Peyer's patch (tissue), 4 donors: ENCODE data around the gene PTGER4. TPM values are rescaled to one million over a fixed set of nuclear protein-coding genes. Genes with fewer than 3 reads are reported as not detected.
"Not testable (repeated sequence)": the region's sequence is repeated elsewhere in the genome, so short reads cannot be mapped to it uniquely, and the experiment has no call there.

Experiments
- DNase-seq, 3 donors: peaks; one replicate each; pipeline ENCODE4 v3.0.0-alpha.2; 2017 to 2019
- H3K27ac ChIP-seq, 4 donors: fragments of 200-600 bp; sonication (generic); one replicate each; pipeline ENCODE4 v1.5.1; 2016 to 2019
- H3K27me3 ChIP-seq, 2 donors: fragments of 200-600 bp; sonication (generic); one replicate each; pipeline ENCODE4 v1.5.1; 2019
- H3K36me3 ChIP-seq, 3 donors: fragments of 200-600 bp; sonication (generic); one replicate each; pipeline ENCODE4 v1.5.1; 2016 to 2019
- H3K4me1 ChIP-seq, 4 donors: fragments of 200-600 bp; sonication (generic); one replicate each; pipeline ENCODE4 v1.5.1; 2016 to 2019
- H3K4me3 ChIP-seq, 4 donors: fragments of 200-600 bp; sonication (generic); 1 replicate in 3 of 4; 2 replicates in 1 of 4; pipeline ENCODE4 v1.5.1; 2016 to 2019; ENCODE audit warnings: mild to moderate bottlenecking in 1 of 4
- H3K9me3 ChIP-seq, 4 donors: fragments of 200-600 bp; sonication (generic); one replicate each; pipeline ENCODE4 v1.5.1; 2016 to 2019; ENCODE audit warnings: mild to moderate bottlenecking in 1 of 4
- CTCF ChIP-seq, 6 experiments: fragments of 450-650 bp in 4 of 6; fragments of 200-600 bp in 2 of 6; sonication (generic) in 1 of 6; IDR thresholded peaks; one replicate each; pipeline ENCODE4 v1.5.1; 2017 to 2019; ENCODE audit warnings: antibody characterized with exemption in 6 of 6, mild to moderate bottlenecking in 3 of 6, moderate library complexity in 1 of 6
- POLR2A ChIP-seq, 2 donors: fragments of 450-650 bp; IDR thresholded peaks; one replicate each; pipeline ENCODE4 v1.5.1; 2017; ENCODE audit warnings: antibody characterized with exemption in 2 of 2, mild to moderate bottlenecking in 2 of 2, moderate library complexity in 2 of 2
- total RNA-seq, 4 donors: library from RNA; depleted of rRNA; stranded (reverse); fragments of >200 nt; gene quantifications; one replicate each; pipeline ENCODE4 v1.1.0, GENCODE V29; 2016

The PTGER4 gene
- total RNA-seq, 4 donors from 2014 or later = 47.9 to 134 (median 116) TPM

- Histone ChIP-seq H3K4me3 (no peak overlapping the region), H3K27ac (peak overlapping the region in 2 of 4 donors; percentile 22 to 47)
- DNase-seq = no peak
Observed at GRCh38 chr5:40653221-40654022, 26.3 kb upstream of the PTGER4 start.

GRCh38 chr5:40654377-40654991, 25.2 kb upstream of the PTGER4 start:
- TF ChIP-seq CTCF (IDR thresholded peaks at IDR 0.05) (no peak), POLR2A (IDR thresholded peaks at IDR 0.05) (no peak)
- Histone ChIP-seq H3K4me1 (peaks cover 0 to 8% (median 2%) of the 10 kb centered on the region in 4 donors), H3K27ac (peak overlapping the region in 2 of 4 donors; percentile 0 to 1), H3K4me3 (no peak overlapping the region), H3K9me3 (no peaks in the 10 kb centered on the region), H3K27me3 (no peaks in the 10 kb centered on the region), H3K36me3 (no peaks in the 10 kb centered on the region)
- no peak for DNase-seq

More at GRCh38 chr5:40653221-40654022, 26.3 kb upstream of the PTGER4 start:
- Histone ChIP-seq H3K4me1 (peaks cover 0 to 8% (median 2%) of the 10 kb centered on the region in 4 donors), H3K27me3 (no peaks in the 10 kb centered on the region), H3K9me3 (no peaks in the 10 kb centered on the region), H3K36me3 (no peaks in the 10 kb centered on the region)
- TF ChIP-seq CTCF (IDR thresholded peaks at IDR 0.05) (no peak), POLR2A (IDR thresholded peaks at IDR 0.05) (no peak)

- H3K27ac ChIP-seq = peak overlapping the region in 1 of 4 donors; percentile 1
- TF ChIP-seq CTCF (IDR thresholded peaks at IDR 0.05) (no peak), POLR2A (IDR thresholded peaks at IDR 0.05) (no peak)
- peaks cover 0 to 8% (median 2%) of the 10 kb centered on the region in 4 donors for H3K4me1 ChIP-seq
Observed at GRCh38 chr5:40655138-40655537, 24.6 kb upstream of the PTGER4 start.

GRCh38 chr5:40656091-40656490, 23.6 kb upstream of the PTGER4 start:
- not testable (repeated sequence) for H3K27me3 ChIP-seq, H3K4me3 ChIP-seq, H3K27ac ChIP-seq, H3K36me3 ChIP-seq, H3K4me1 ChIP-seq, H3K9me3 ChIP-seq, DNase-seq

More at GRCh38 chr5:40655138-40655537, 24.6 kb upstream of the PTGER4 start:
- no peak for DNase-seq
- Histone ChIP-seq H3K27me3 (no peaks in the 10 kb centered on the region), H3K4me3 (no peak overlapping the region), H3K9me3 (no peaks in the 10 kb centered on the region), H3K36me3 (no peaks in the 10 kb centered on the region)

GRCh38 chr5:40656766-40657165, 22.9 kb upstream of the PTGER4 start:
- no peak for DNase-seq
- H3K4me3 ChIP-seq = no peak overlapping the region
- no peaks in the 10 kb centered on the region for H3K9me3 ChIP-seq
- no peaks in the 10 kb centered on the region for H3K27me3 ChIP-seq
- no peaks in the 10 kb centered on the region for H3K36me3 ChIP-seq
- TF ChIP-seq POLR2A (IDR thresholded peaks at IDR 0.05) = no peak
- TF ChIP-seq CTCF (IDR thresholded peaks at IDR 0.05) = no peak
- H3K4me1 ChIP-seq = peaks cover 0 to 8% (median 2%) of the 10 kb centered on the region in 4 donors
- no peak overlapping the region for H3K27ac ChIP-seq

- no peak for TF ChIP-seq CTCF (IDR thresholded peaks at IDR 0.05)
- no peak for TF ChIP-seq POLR2A (IDR thresholded peaks at IDR 0.05)
- DNase-seq = no peak
- H3K27me3 ChIP-seq = no peaks in the 10 kb centered on the region
- no peaks in the 10 kb centered on the region for H3K36me3 ChIP-seq
- no peaks in the 10 kb centered on the region for H3K4me1 ChIP-seq
- no peak overlapping the region for H3K4me3 ChIP-seq
- H3K9me3 ChIP-seq = no peaks in the 10 kb centered on the region
- H3K27ac ChIP-seq = no peak overlapping the region
Observed at GRCh38 chr5:40660751-40661150, 19.0 kb upstream of the PTGER4 start.
